ENCODE data around the gene THEM5. TPM values are rescaled to one million over a fixed set of nuclear protein-coding genes. Genes with fewer than 3 reads are reported as not detected.

Gene THEM5
- total RNA-seq, 1 donor from 2014 or later, result not detected

DNA sequence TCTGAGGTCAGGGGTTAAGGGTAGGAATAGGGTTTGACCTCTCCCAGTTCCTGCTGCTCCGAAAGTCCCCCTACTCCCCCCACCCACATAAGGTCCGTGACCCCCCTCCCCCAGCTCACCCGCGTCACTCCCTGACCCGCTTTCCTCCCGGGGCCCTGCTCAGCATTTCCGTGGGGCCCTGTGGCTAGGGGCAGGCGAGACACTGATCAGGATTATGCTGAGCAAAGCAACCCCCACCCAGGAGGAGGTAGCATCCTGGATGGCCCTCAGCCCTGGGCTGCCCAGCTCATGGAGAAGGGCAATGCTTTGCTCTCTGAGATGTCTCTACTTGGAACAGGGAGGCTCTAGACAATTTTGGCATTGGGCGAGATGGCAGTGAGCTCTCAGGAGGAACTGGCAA, 25.7 kb downstream of the THEM5 start:
- Histone ChIP-seq H3K27ac (ENCODE audit: low read depth, low read length) (peak overlapping the region; percentile 7), H3K9me3 (ENCODE audit: control insufficient read depth in 3 of 3, low read length in 3 of 3) (no peaks in the 10 kb centered on the region), H3K9ac (ENCODE audit: low read depth in 1 of 3, low read length in 3 of 3) (peak overlapping the region in 1 of 3 donors; percentile 62), H3K36me3 (ENCODE audit: control insufficient read depth in 3 of 3, insufficient read depth in 3 of 3, low read length in 3 of 3) (peaks cover 4 to 13% (median 11%) of the 10 kb centered on the region in 3 donors), H3K4me3 (ENCODE audit: low read length in 3 of 3) (no peak overlapping the region), H3K27me3 (ENCODE audit: control insufficient read depth in 3 of 3, insufficient read depth in 3 of 3, low read length in 3 of 3) (no peaks in the 10 kb centered on the region), H3K4me1 (ENCODE audit: control insufficient read depth in 3 of 3, insufficient read depth in 3 of 3, low read length in 3 of 3) (peaks cover 50 to 78% (median 74%) of the 10 kb centered on the region in 3 donors)

DNA sequence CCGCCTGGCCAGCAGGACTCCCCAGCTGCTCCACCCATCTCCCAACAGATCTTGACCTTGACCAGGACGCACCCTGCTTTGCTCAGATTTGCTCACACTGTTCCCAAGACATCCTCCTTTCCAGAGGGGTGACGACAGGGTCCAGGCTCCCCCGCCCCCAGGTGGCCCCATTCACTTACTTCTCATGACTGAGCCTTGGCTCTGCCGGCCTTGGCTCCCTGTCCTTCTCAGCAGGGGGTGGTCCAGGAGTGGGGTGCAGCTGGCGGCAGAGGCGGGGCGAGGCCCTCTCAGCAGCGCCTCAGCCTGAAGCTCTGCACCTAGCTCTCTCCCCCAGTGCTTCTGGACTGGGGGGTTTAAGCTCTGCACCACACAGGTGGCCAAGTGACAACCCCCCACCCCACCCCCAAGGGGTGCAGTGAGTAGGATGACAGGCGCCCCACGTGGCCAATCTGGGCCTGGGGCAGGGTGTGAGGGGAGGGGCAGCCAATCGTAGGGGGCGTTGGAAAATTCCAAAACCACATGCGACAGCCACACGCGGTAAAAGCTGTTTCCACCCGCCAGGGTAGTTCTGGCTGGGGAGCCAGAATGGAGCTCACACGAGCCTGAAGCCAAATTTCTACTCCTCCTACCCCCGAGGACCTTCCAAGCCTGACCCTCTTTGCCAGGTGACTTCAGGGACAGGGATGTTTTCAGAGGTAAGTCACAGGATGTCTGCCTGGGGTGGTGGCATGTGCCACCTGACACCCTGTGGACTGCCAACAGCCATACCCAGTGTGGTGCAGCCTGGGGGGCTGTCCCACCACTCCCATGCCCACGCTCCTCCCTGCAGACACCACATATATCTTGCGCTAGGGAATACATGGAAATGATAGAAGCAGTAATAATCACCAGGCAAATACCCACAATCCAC, 27.5 kb downstream of the THEM5 start:
- Histone ChIP-seq H3K9me3 (ENCODE audit: control insufficient read depth in 3 of 3, low read length in 3 of 3) (no peaks in the 10 kb centered on the region), H3K4me3 (ENCODE audit: low read length in 3 of 3) (peak overlapping the region; percentile 3 to 56 (median 35))

DNA sequence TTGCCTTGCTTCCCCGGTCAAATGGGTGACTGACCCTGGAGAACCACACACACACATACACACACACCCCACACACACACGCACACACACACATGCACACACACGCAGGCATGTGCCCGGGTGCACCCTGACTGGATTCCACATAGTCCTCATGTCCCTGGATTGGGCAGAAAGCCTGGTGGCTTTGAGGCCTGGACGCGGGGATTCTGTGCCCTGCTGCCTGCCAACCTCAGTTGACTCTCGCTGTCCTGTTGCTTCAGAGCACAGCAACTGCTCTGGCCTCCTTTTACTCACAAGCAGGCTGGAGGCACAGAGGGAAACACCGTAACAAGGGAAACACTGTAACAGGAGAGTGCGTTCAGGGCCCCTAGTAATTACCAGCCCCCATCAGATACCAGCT, 28.3 kb downstream of the THEM5 start:
- Histone ChIP-seq H3K27ac (ENCODE audit: low read depth, low read length) (peak overlapping the region; percentile 75), H3K9ac (ENCODE audit: low read depth in 1 of 3, low read length in 3 of 3) (peak overlapping the region in 2 of 3 donors; percentile 33 to 78), H3K4me1 (ENCODE audit: control insufficient read depth in 3 of 3, insufficient read depth in 3 of 3, low read length in 3 of 3) (peaks cover 45 to 75% (median 64%) of the 10 kb centered on the region in 3 donors), H3K4me3 (ENCODE audit: low read length in 3 of 3) (peak overlapping the region in 1 of 3 donors; percentile 29), H3K9me3 (ENCODE audit: control insufficient read depth in 3 of 3, low read length in 3 of 3) (no peaks in the 10 kb centered on the region), H3K36me3 (ENCODE audit: control insufficient read depth in 3 of 3, insufficient read depth in 3 of 3, low read length in 3 of 3) (peaks cover 4 to 11% (median 11%) of the 10 kb centered on the region in 3 donors), H3K27me3 (ENCODE audit: control insufficient read depth in 3 of 3, insufficient read depth in 3 of 3, low read length in 3 of 3) (no peaks in the 10 kb centered on the region)

More for the DNA sequence above, 27.5 kb downstream of the THEM5 start:
- Histone ChIP-seq H3K9ac (ENCODE audit: low read depth in 1 of 3, low read length in 3 of 3) (peak overlapping the region; percentile 29 to 78 (median 33)), H3K27me3 (ENCODE audit: control insufficient read depth in 3 of 3, insufficient read depth in 3 of 3, low read length in 3 of 3) (no peaks in the 10 kb centered on the region), H3K4me1 (ENCODE audit: control insufficient read depth in 3 of 3, insufficient read depth in 3 of 3, low read length in 3 of 3) (peaks cover 40 to 72% (median 64%) of the 10 kb centered on the region in 3 donors), H3K27ac (ENCODE audit: low read depth, low read length) (peak overlapping the region; percentile 75), H3K36me3 (ENCODE audit: control insufficient read depth in 3 of 3, insufficient read depth in 3 of 3, low read length in 3 of 3) (peaks cover 4 to 11% (median 11%) of the 10 kb centered on the region in 3 donors)

DNA sequence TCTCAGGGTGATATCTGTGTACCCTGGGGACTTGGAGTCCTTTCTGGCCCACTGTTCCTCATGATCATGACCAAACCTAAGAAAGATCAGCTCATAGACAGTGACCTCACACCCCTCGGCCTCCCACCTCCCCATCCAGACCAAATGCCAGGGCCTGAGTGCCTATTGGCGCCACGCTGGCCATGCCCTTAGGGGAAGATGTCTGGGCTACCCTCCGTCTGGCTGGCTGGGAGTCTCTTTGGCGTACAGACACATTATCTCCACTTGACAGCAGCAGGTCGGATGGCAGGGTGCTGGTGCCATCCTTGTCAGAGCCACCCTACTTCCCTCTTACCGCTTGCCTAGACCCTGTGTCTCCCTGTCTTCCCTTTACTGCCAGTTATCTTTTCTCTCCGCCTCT, 30.3 kb downstream of the THEM5 start:
- H3K9ac ChIP-seq (ENCODE audit: low read depth in 1 of 3, low read length in 3 of 3), result peak overlapping the region in 1 of 3 donors; percentile 25
- peaks cover 34 to 66% (median 56%) of the 10 kb centered on the region in 3 donors for H3K4me1 ChIP-seq (ENCODE audit: control insufficient read depth in 3 of 3, insufficient read depth in 3 of 3, low read length in 3 of 3)
- H3K36me3 ChIP-seq (ENCODE audit: control insufficient read depth in 3 of 3, insufficient read depth in 3 of 3, low read length in 3 of 3), result peaks cover 3 to 15% (median 9%) of the 10 kb centered on the region in 3 donors
- H3K27me3 ChIP-seq (ENCODE audit: control insufficient read depth in 3 of 3, insufficient read depth in 3 of 3, low read length in 3 of 3), result no peaks in the 10 kb centered on the region
- H3K9me3 ChIP-seq (ENCODE audit: control insufficient read depth in 3 of 3, low read length in 3 of 3), result no peaks in the 10 kb centered on the region
- no peak overlapping the region for H3K27ac ChIP-seq (ENCODE audit: low read depth, low read length)
- no peak overlapping the region for H3K4me3 ChIP-seq (ENCODE audit: low read length in 3 of 3)

DNA sequence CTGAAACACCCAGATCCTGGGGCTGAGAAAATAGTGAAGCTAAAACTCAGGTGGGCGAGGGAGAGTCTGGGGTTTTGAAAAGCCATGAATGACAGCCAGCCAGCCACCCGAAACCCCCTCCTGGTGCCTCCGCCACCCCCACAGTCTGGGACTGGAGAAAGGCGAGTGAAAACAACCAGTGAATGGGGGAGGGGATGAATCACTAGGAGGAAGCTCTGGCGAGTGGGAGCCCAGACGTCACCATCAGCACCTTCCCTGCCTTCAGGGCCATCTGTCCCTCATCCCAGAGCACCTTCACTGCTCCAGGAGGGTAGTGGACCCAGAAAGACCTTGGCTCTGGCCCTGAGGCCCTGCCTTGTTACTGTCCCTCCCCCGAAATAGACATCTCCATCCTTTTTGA, 31.1 kb downstream of the THEM5 start:
- peaks cover 0 to 15% (median 10%) of the 10 kb centered on the region in 3 donors for H3K36me3 ChIP-seq (ENCODE audit: control insufficient read depth in 3 of 3, insufficient read depth in 3 of 3, low read length in 3 of 3)
- H3K27ac ChIP-seq (ENCODE audit: low read depth, low read length), result no peak overlapping the region
- H3K4me1 ChIP-seq (ENCODE audit: control insufficient read depth in 3 of 3, insufficient read depth in 3 of 3, low read length in 3 of 3), result peaks cover 31 to 60% (median 52%) of the 10 kb centered on the region in 3 donors
- no peaks in the 10 kb centered on the region for H3K27me3 ChIP-seq (ENCODE audit: control insufficient read depth in 3 of 3, insufficient read depth in 3 of 3, low read length in 3 of 3)
- no peaks in the 10 kb centered on the region for H3K9me3 ChIP-seq (ENCODE audit: control insufficient read depth in 3 of 3, low read length in 3 of 3)
- no peak overlapping the region for H3K4me3 ChIP-seq (ENCODE audit: low read length in 3 of 3)
- H3K9ac ChIP-seq (ENCODE audit: low read depth in 1 of 3, low read length in 3 of 3), result peak overlapping the region in 1 of 3 donors; percentile 25

DNA sequence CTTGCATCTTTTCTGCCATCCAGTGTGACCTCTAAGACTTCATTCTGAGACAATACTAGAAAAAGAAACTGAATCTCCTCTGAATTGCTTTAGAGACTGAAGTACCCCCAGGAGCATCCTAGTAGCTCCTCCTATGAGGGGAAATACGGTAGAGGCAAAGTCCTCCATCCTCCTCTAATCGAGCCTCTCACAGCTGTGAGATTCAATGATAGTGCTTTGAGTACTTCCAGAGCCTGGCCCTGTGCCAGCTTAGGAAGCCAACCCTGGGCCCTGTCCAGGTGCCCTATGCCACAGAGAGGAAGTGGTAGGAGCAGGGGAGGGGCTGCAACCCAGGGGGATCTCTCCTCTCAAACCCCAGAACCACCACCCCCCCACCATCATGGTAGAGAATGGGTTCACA, 32.6 kb downstream of the THEM5 start:
- Histone ChIP-seq H3K9ac (ENCODE audit: low read depth in 1 of 3, low read length in 3 of 3) (no peak overlapping the region), H3K27me3 (ENCODE audit: control insufficient read depth in 3 of 3, insufficient read depth in 3 of 3, low read length in 3 of 3) (no peaks in the 10 kb centered on the region), H3K4me3 (ENCODE audit: low read length in 3 of 3) (no peak overlapping the region), H3K9me3 (ENCODE audit: control insufficient read depth in 3 of 3, low read length in 3 of 3) (no peaks in the 10 kb centered on the region), H3K36me3 (ENCODE audit: control insufficient read depth in 3 of 3, insufficient read depth in 3 of 3, low read length in 3 of 3) (peaks cover 12 to 24% (median 18%) of the 10 kb centered on the region in 3 donors), H3K27ac (ENCODE audit: low read depth, low read length) (no peak overlapping the region), H3K4me1 (ENCODE audit: control insufficient read depth in 3 of 3, insufficient read depth in 3 of 3, low read length in 3 of 3) (peaks cover 24 to 47% (median 40%) of the 10 kb centered on the region in 3 donors)

DNA sequence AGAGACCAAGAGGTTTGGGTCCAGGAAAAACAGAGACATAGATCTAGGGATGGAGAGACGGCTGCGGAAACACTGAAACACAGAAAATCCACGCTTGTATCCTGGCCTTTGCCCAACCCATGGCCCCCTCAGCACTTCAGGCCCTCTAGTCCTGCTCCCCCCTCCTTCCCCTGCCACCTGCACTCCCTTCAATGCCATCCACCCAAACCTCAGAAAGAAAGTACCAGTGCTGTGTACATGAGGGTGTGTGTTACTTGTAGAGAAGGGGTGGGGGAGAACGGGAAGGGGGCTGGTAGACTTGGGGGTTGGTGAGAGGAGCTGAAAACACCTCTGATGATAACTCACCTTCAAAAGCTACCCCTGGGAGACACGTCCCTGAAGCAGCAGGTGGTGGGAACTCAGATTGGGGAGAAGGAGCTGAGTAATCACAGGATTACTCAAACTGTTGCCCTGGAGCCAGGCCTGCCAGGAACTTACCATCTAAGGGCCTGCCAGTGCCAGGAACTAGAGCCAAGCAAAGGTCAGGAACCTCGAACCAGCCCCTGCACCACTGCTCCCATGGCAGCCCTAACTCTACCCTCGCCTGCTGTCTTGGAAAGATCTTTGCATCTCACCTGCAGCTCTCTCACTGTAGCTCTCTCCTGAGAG, 33.4 kb downstream of the THEM5 start:
- Histone ChIP-seq H3K36me3 (ENCODE audit: control insufficient read depth in 3 of 3, insufficient read depth in 3 of 3, low read length in 3 of 3) (peaks cover 16 to 31% (median 24%) of the 10 kb centered on the region in 3 donors), H3K4me1 (ENCODE audit: control insufficient read depth in 3 of 3, insufficient read depth in 3 of 3, low read length in 3 of 3) (peaks cover 17 to 39% (median 31%) of the 10 kb centered on the region in 3 donors), H3K4me3 (ENCODE audit: low read length in 3 of 3) (no peak overlapping the region), H3K27me3 (ENCODE audit: control insufficient read depth in 3 of 3, insufficient read depth in 3 of 3, low read length in 3 of 3) (no peaks in the 10 kb centered on the region), H3K9me3 (ENCODE audit: control insufficient read depth in 3 of 3, low read length in 3 of 3) (no peaks in the 10 kb centered on the region), H3K27ac (ENCODE audit: low read depth, low read length) (no peak overlapping the region), H3K9ac (ENCODE audit: low read depth in 1 of 3, low read length in 3 of 3) (no peak overlapping the region)

DNA sequence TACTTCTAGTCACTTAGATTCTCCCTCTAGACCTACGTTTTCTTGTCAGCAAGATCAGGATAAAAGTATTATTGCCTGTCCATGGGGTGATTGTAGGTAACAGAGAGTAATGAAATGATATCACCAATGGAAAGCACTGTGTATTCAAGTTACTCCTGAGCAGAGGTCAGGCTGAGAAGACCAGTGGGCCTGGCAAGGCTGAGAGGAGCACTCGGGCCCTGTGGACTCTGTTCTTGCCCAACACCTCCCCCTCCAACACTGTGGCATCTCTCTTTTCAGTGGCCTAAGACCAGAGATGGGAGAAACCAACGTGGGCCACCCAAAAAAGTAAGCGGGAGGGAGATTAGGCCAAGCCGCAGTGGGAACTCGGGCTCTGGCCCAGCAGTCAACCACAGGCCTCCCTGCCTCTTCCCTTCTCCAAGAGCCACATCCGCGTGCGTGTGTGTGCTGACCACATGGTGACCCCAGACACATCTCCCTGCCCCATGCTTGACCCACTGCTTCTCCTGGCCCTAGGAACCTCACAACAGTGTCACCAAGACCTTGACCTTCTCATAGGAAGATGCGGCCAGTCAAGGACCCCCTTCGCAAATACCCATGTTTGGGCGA, 34.2 kb downstream of the THEM5 start:
- Histone ChIP-seq H3K36me3 (ENCODE audit: control insufficient read depth in 3 of 3, insufficient read depth in 3 of 3, low read length in 3 of 3) (peaks cover 24 to 38% (median 30%) of the 10 kb centered on the region in 3 donors), H3K27ac (ENCODE audit: low read depth, low read length) (no peak overlapping the region), H3K4me3 (ENCODE audit: low read length in 3 of 3) (no peak overlapping the region), H3K27me3 (ENCODE audit: control insufficient read depth in 3 of 3, insufficient read depth in 3 of 3, low read length in 3 of 3) (peaks cover 0 to 5% (median 0%) of the 10 kb centered on the region in 3 donors), H3K9ac (ENCODE audit: low read depth in 1 of 3, low read length in 3 of 3) (no peak overlapping the region), H3K9me3 (ENCODE audit: control insufficient read depth in 3 of 3, low read length in 3 of 3) (no peaks in the 10 kb centered on the region), H3K4me1 (ENCODE audit: control insufficient read depth in 3 of 3, insufficient read depth in 3 of 3, low read length in 3 of 3) (peaks cover 12 to 31% (median 24%) of the 10 kb centered on the region in 3 donors)

DNA sequence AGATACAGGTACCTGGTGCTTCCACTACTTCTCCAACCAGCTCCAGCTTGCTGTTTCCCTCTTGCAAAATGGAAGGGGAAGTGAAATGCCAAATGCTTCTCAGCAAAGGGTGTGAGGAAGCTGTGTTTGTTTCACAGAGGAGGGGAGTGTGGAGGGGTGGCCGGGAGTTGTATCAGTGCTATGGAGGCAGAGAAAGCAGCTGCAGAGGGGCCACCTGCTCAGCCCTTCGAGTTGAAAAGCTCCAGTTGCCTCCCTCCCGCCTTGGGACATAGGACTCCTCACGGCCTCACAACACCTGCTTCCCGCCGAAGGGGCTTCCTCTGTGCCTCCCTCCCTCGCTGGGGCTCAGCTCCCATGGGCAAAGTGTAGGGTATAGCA, 36.2 kb downstream of the THEM5 start:
- Histone ChIP-seq H3K9me3 (ENCODE audit: control insufficient read depth in 3 of 3, low read length in 3 of 3) (no peaks in the 10 kb centered on the region), H3K27me3 (ENCODE audit: control insufficient read depth in 3 of 3, insufficient read depth in 3 of 3, low read length in 3 of 3) (peaks cover 0 to 5% (median 0%) of the 10 kb centered on the region in 3 donors), H3K4me1 (ENCODE audit: control insufficient read depth in 3 of 3, insufficient read depth in 3 of 3, low read length in 3 of 3) (peaks cover 12 to 23% (median 23%) of the 10 kb centered on the region in 3 donors), H3K4me3 (ENCODE audit: low read length in 3 of 3) (no peak overlapping the region), H3K9ac (ENCODE audit: low read depth in 1 of 3, low read length in 3 of 3) (no peak overlapping the region), H3K27ac (ENCODE audit: low read depth, low read length) (no peak overlapping the region), H3K36me3 (ENCODE audit: control insufficient read depth in 3 of 3, insufficient read depth in 3 of 3, low read length in 3 of 3) (peaks cover 38 to 49% (median 40%) of the 10 kb centered on the region in 3 donors)
